ENCODE measurements around the gene EFNA5.

Gene EFNA5

DNA sequence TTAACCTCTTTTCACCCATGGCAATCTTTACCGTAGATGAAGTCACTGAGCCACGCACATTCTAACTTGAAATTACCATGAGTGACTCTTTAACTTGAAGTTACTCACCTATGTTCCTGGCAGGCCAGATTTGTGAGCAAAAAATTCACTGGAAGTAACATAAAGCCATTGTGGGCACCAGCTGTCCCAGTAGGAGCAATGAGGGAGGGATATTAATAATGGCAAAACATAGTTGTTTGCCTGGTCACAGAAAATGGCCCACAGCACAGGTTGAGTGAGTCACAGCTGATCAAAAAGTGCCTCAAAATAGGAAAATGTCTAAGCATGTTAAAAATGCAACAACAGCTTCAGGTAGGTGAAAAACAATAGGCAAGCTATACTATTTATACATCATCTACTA lies 146.6 kb downstream of the EFNA5 start (continued):
- no peak for TF ChIP-seq TSHZ2 (CRISPR knock-in tag; IDR thresholded peaks at IDR 0.05)
- no peak for TF ChIP-seq BACH2 (CRISPR knock-in tag; IDR thresholded peaks at IDR 0.05; ENCODE audit: borderline replicate concordance)
- TF ChIP-seq, protein P1, sequence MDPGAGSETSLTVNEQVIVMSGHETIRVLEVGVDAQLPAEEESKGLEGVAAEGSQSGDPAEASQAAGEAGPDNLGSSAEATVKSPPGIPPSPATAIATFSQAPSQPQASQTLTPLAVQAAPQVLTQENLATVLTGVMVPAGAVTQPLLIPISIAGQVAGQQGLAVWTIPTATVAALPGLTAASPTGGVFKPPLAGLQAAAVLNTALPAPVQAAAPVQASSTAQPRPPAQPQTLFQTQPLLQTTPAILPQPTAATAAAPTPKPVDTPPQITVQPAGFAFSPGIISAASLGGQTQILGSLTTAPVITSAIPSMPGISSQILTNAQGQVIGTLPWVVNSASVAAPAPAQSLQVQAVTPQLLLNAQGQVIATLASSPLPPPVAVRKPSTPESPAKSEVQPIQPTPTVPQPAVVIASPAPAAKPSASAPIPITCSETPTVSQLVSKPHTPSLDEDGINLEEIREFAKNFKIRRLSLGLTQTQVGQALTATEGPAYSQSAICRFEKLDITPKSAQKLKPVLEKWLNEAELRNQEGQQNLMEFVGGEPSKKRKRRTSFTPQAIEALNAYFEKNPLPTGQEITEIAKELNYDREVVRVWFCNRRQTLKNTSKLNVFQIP (CRISPR knock-in tag; IDR thresholded peaks at IDR 0.05; ENCODE audit: borderline replicate concordance, low read depth) = no peak
- no peak for TF ChIP-seq ZC3H10 (CRISPR knock-in tag; IDR thresholded peaks at IDR 0.05)

DNA sequence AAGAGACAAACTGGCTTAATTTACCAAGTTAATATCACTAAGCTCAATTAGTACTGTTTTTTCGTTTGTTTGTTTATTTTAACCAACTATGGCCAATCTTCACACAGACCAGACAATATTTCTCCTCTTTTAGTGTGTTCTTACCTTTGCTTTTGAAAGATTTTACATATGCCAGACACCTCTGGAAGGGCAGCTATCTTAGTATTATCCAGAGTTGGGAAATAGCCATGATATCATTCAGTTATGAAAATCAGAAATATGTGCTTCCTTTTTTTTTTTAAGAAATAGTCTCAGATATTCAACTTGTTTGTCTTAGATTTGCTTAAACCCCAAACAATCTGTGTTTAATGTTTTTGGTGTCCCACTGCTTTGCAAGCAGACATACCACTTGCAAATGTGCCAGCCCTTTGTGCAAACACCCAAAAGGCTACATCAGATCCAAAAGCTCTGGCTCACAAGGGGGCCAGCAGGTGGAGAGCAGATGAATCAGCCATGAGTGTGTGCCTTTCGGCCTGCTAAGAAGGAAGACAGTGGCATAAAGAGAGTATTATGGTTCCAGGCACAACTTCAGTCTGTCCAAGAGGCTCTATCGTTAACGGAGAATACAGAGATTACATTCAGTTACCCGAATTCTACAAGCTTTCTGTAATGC lies 147.6 kb downstream of the EFNA5 start:
- TF ChIP-seq ESRRG (CRISPR knock-in tag; IDR thresholded peaks at IDR 0.05) (no peak), RARB (CRISPR knock-in tag; IDR thresholded peaks at IDR 0.05) (no peak), OSR1 (CRISPR knock-in tag; IDR thresholded peaks at IDR 0.05) (no peak), ZNF70 (CRISPR knock-in tag; IDR thresholded peaks at IDR 0.05) (no peak), PPARA (CRISPR knock-in tag; IDR thresholded peaks at IDR 0.05; ENCODE audit: borderline replicate concordance) (no peak), ZFP30 (CRISPR knock-in tag; IDR thresholded peaks at IDR 0.05) (no peak)
- TF ChIP-seq, protein P1 (CRISPR knock-in tag; IDR thresholded peaks at IDR 0.05; ENCODE audit: borderline replicate concordance, low read depth) = no peak
- TF ChIP-seq, protein P2, sequence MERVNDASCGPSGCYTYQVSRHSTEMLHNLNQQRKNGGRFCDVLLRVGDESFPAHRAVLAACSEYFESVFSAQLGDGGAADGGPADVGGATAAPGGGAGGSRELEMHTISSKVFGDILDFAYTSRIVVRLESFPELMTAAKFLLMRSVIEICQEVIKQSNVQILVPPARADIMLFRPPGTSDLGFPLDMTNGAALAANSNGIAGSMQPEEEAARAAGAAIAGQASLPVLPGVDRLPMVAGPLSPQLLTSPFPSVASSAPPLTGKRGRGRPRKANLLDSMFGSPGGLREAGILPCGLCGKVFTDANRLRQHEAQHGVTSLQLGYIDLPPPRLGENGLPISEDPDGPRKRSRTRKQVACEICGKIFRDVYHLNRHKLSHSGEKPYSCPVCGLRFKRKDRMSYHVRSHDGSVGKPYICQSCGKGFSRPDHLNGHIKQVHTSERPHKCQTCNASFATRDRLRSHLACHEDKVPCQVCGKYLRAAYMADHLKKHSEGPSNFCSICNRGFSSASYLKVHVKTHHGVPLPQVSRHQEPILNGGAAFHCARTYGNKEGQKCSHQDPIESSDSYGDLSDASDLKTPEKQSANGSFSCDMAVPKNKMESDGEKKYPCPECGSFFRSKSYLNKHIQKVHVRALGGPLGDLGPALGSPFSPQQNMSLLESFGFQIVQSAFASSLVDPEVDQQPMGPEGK (CRISPR knock-in tag; IDR thresholded peaks at IDR 0.05; ENCODE audit: borderline replicate concordance) = no peak
- no peak for ATAC-seq

DNA sequence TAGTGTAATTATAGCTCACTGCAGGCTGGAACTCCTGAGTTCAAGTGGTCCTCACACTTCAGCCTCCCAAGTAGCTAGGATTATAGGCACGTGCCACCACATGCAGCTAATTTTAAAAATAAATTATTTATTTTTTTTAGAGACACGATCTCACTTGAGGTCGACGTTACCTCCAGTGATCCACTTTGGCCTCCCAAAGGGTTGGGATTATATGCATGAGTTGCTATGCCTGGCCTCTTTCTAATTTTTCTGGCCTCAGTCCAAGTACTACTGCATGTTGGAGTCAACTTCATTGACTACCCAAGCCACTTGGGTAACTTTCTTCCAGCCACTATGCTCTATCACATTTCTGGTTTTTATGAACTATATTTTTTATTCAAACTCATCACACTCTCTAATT lies 148.3 kb downstream of the EFNA5 start:
- no peak for ATAC-seq
- no peak for TF ChIP-seq PPARA (CRISPR knock-in tag; IDR thresholded peaks at IDR 0.05; ENCODE audit: borderline replicate concordance)
- no peak for TF ChIP-seq CSDC2 (CRISPR knock-in tag; IDR thresholded peaks at IDR 0.05)
- TF ChIP-seq CSRNP3 (CRISPR knock-in tag; IDR thresholded peaks at IDR 0.05) = no peak
- TF ChIP-seq, protein P2 (CRISPR knock-in tag; IDR thresholded peaks at IDR 0.05; ENCODE audit: borderline replicate concordance) = no peak
- no peak for TF ChIP-seq ZFP3 (CRISPR knock-in tag; IDR thresholded peaks at IDR 0.05)
- TF ChIP-seq ZNF565 (CRISPR knock-in tag; conservative IDR thresholded peaks at IDR 0.05; ENCODE audit: low read depth) = no peak
- no peak for TF ChIP-seq ISL1 (CRISPR knock-in tag; IDR thresholded peaks at IDR 0.05)
